IMR-90 (cell line): Measurements from ENCODE around the gene RFTN2. TPM values are rescaled to one million over a fixed set of nuclear protein-coding genes. Genes with fewer than 3 reads are reported as not detected.

Experiments
- ATAC-seq: fragments of 200-7000 bp; cut with Tn5 transposase; 2 replicates; pipeline ENCODE4 v1.9.1; 2020; ENCODE audit warnings: low read depth, mild to moderate bottlenecking, moderate library complexity
- BruUV-seq: library from RNA; stranded (reverse); fragments of 400-500 nt; replicated peaks from 2 replicates; lab custom pipeline; 2021; lab: Mats Ljungman, UMichigan
- CTCF ChIA-PET: fragments of 300-600 bp; formaldehyde crosslinking; extraction: SDS; loops from one replicate; lab custom pipeline; 2021; ENCODE audit warnings: antibody characterized with exemption; lab: Yijun Ruan, JAX
- POLR2A ChIA-PET: fragments of 300-600 bp; sonication (Branson Sonifier 250); formaldehyde crosslinking; loops from one replicate; lab custom pipeline; 2022; ENCODE audit warnings: antibody characterized with exemption; ENCODE audit not compliant: unreplicated experiment; lab: Charles Lee
- DNase-seq: peaks from one replicate; pipeline ENCODE4 v3.0.0; 2013
- H2AFZ ChIP-seq: replicated peaks from 2 replicates; pipeline ENCODE3; 2013; ENCODE audit warnings: low read length, mild to moderate bottlenecking; ENCODE audit not compliant: poor library complexity
- H2AK5ac ChIP-seq: 2 replicates; pipeline ENCODE4 v1.6.1; 2013; ENCODE audit warnings: low read depth, low read length, inconsistent platforms
- H2AK9ac ChIP-seq: replicated peaks from 2 replicates; pipeline ENCODE3; 2013; ENCODE audit warnings: mild to moderate bottlenecking, low read depth, low read length, moderate library complexity; ENCODE audit not compliant: poor library complexity
- H2BK120ac ChIP-seq: 2 replicates; pipeline ENCODE4 v1.6.1; 2013; ENCODE audit warnings: low read depth, low read length, inconsistent platforms
- H2BK15ac ChIP-seq: 3 replicates; pipeline ENCODE4 v1.6.1; 2013; ENCODE audit warnings: low read depth, low read length, inconsistent platforms
- H2BK20ac ChIP-seq: 2 replicates; pipeline ENCODE4 v1.6.1; 2013; ENCODE audit warnings: low read depth, mild to moderate bottlenecking, inconsistent platforms, low read length, moderate library complexity
- H2BK5ac ChIP-seq: 2 replicates; pipeline ENCODE4 v1.6.1; 2013; ENCODE audit warnings: mild to moderate bottlenecking, low read depth, low read length, inconsistent platforms; ENCODE audit not compliant: poor library complexity, severe bottlenecking
- H3K14ac ChIP-seq: replicated peaks from 2 replicates; pipeline ENCODE4 v1.6.1; 2013; ENCODE audit warnings: low read depth, low read length, inconsistent platforms
- H3K18ac ChIP-seq: 2 replicates; pipeline ENCODE4 v1.6.1; 2013; ENCODE audit warnings: low read depth, low read length, control low read depth
- H3K23ac ChIP-seq: 2 replicates; pipeline ENCODE4 v1.6.1; 2013; ENCODE audit warnings: low read depth, low read length, inconsistent platforms
- H3K27ac ChIP-seq: 2 replicates; pipeline ENCODE4 v1.5.1; 2013; ENCODE audit warnings: mild to moderate bottlenecking, control low read depth, low read length; ENCODE audit not compliant: insufficient read depth
- H3K27me3 ChIP-seq: 2 replicates; pipeline ENCODE4 v1.6.1; 2013; ENCODE audit warnings: low read length; ENCODE audit not compliant: control insufficient read depth, insufficient read depth
- H3K36me3 ChIP-seq: 2 replicates; pipeline ENCODE4 v1.6.1; 2013; ENCODE audit warnings: low read length, mixed read lengths; ENCODE audit not compliant: control insufficient read depth, insufficient read depth
- H3K4ac ChIP-seq: 2 replicates; pipeline ENCODE4 v1.6.1; 2013; ENCODE audit warnings: low read depth, low read length, inconsistent platforms
- H3K4me1 ChIP-seq: 2 replicates; pipeline ENCODE4 v1.6.1; 2013; ENCODE audit warnings: low read length, mixed read lengths; ENCODE audit not compliant: control insufficient read depth, insufficient read depth
- H3K4me2 ChIP-seq: 2 replicates; pipeline ENCODE4 v1.6.1; 2013; ENCODE audit warnings: low read depth, mild to moderate bottlenecking, control low read depth, low read length, moderate library complexity
- H3K4me3 ChIP-seq: 2 replicates; pipeline ENCODE4 v1.5.1; 2013; ENCODE audit warnings: low read depth, mild to moderate bottlenecking, control low read depth, low read length, moderate library complexity; ENCODE audit not compliant: insufficient read depth
- H3K56ac ChIP-seq: 2 replicates; pipeline ENCODE4 v1.6.1; 2013; ENCODE audit warnings: low read length, inconsistent platforms; ENCODE audit not compliant: insufficient read depth; ENCODE audit errors: extremely low read depth
- H3K79me1 ChIP-seq, 2 experiments: 2 replicates each; pipeline ENCODE4 v1.6.1; 2013; ENCODE audit warnings: low read length in 2 of 2, inconsistent platforms in 1 of 2, low read depth in 1 of 2
- H3K9ac ChIP-seq: 2 replicates; pipeline ENCODE4 v1.6.1; 2013; ENCODE audit warnings: low read depth, low read length, control low read depth
- H3K9me1 ChIP-seq: 2 replicates; pipeline ENCODE4 v1.6.1; 2013; ENCODE audit warnings: low read length, inconsistent platforms; ENCODE audit not compliant: insufficient read depth
- H3K9me3 ChIP-seq: 2 replicates; pipeline ENCODE4 v1.6.1; 2013; ENCODE audit warnings: low read length; ENCODE audit not compliant: control insufficient read depth, insufficient read depth
- H4K20me1 ChIP-seq: 2 replicates; pipeline ENCODE4 v1.6.1; 2013; ENCODE audit warnings: low read length, inconsistent platforms; ENCODE audit not compliant: insufficient read depth
- H4K5ac ChIP-seq: 2 replicates; pipeline ENCODE4 v1.6.1; 2013; ENCODE audit warnings: mild to moderate bottlenecking, low read depth, low read length, control low read depth
- H4K8ac ChIP-seq, 2 experiments: 2 replicates each; pipeline ENCODE4 v1.6.1; 2013; ENCODE audit warnings: low read depth in 2 of 2, low read length in 2 of 2, control low read depth in 1 of 2, inconsistent platforms in 1 of 2
- H4K91ac ChIP-seq: 2 replicates; pipeline ENCODE4 v1.6.1; 2013; ENCODE audit warnings: low read depth, low read length, inconsistent platforms; ENCODE audit not compliant: insufficient read depth
- CTCF ChIP-seq: conservative IDR thresholded peaks from 2 replicates; pipeline ENCODE4 v1.5.1; 2012; ENCODE audit warnings: mild to moderate bottlenecking, low read depth, low read length, improper control_type of control experiment
- FOS ChIP-seq: fragments of 150-350 bp; IDR thresholded peaks from 2 replicates; pipeline ENCODE4 v1.6.1; 2016; ENCODE audit warnings: low read depth, low read length
- NFE2L2 ChIP-seq: fragments of 150-350 bp; IDR thresholded peaks from 2 replicates; pipeline ENCODE4 v1.6.1; 2016; ENCODE audit warnings: low read depth, mild to moderate bottlenecking, low read length
- RCOR1 ChIP-seq: IDR thresholded peaks from 2 replicates; pipeline ENCODE4 v1.6.1; 2012; ENCODE audit warnings: mild to moderate bottlenecking, low read length, improper control_type of control experiment; ENCODE audit not compliant: insufficient replicate concordance
- USF2 ChIP-seq: fragments of 150-350 bp; IDR thresholded peaks from 2 replicates; pipeline ENCODE4 v1.6.1; 2017; ENCODE audit warnings: mild to moderate bottlenecking, antibody characterized with exemption, low read length, low read depth
- WGBS, 2 experiments: methylation state at CpG; one replicate each; pipeline versions ENCODE4 v1.1.5 to v1.1.7; 2013; ENCODE audit warnings: missing lambda C conversion rate in 2 of 2; ENCODE audit not compliant: insufficient read length in 1 of 2; ENCODE audit errors: extremely low coverage in 2 of 2; 5-methylcytosine and 5-hydroxymethylcytosine counted together
- dilution Hi-C: fragments of 300-500 bp; cut with HindIII; formaldehyde crosslinking; loops from one replicate; pipeline ENCODE4 v1.14.3; 2018; ENCODE audit warnings: low sequenced_read_pairs; ENCODE audit not compliant: unreplicated experiment
- in situ Hi-C: fragments of 300-500 bp; cut with MboI; formaldehyde crosslinking; loops from 3 replicates; pipeline ENCODE4 v1.14.3; 2019; ENCODE audit warnings: low sequenced_read_pairs, inconsistent platforms, mixed read lengths
- intact Hi-C: fragments of 100-400 bp; cut with micrococcal nuclease; formaldehyde crosslinking; loops from 2 replicates; pipeline ENCODE4 v1.10.0; 2022
- polyA plus RNA-seq, 3 experiments: library from polyadenylated mRNA; depleted of rRNA; stranded (reverse); fragments of >200 nt; gene quantifications; 2 replicates each; pipeline ENCODE4 v1.2.3, GENCODE V29; 2012; ENCODE audit warnings: low replicate concordance in 1 of 3
- total RNA-seq: library from RNA; depleted of rRNA; stranded (reverse); fragments of >200 nt; gene quantifications from 2 replicates; pipeline ENCODE4 v1.2.3, GENCODE V29; 2012
- TF ChIP-seq, protein P1 (sequence below): fragments of 150-350 bp; IDR thresholded peaks from 2 replicates; pipeline ENCODE4 v1.6.1; 2016; ENCODE audit warnings: low read depth, mild to moderate bottlenecking, low read length, moderate library complexity, borderline replicate concordance

RFTN2 gene
- total and polyA plus RNA-seq, 2 of the 4 experiments (the other 2 are of a cell fraction), result 0.44 to 2.3 TPM

GRCh38 chr2:197573608-197574007 is 101.8 kb downstream of the RFTN2 start:
- H2BK5ac ChIP-seq, result no peak overlapping the region
- peaks cover 7% of the 10 kb centered on the region; the same call in 1 of the 2 replicates for H3K9me1 ChIP-seq
- no peak overlapping the region for H4K8ac ChIP-seq
- no peak overlapping the region for H3K9ac ChIP-seq
- ChIA-PET CTCF (no interaction called here), POLR2A (no interaction called here)
- H4K91ac ChIP-seq, result no peak overlapping the region
- peaks cover 4% of the 10 kb centered on the region; the same call in 1 of the 2 replicates for H3K36me3 ChIP-seq
- WGBS, 2 experiments, result 100% methylated on average over 2 of the region's 2 CpGs; no CpG with 5 or more reads in 1 of the 2 experiments
- no peak overlapping the region for H3K27ac ChIP-seq
- H3K14ac ChIP-seq, result no peak overlapping the region
- no peak overlapping the region for H3K56ac ChIP-seq
- H3K4me2 ChIP-seq, result no peak overlapping the region
- no peak overlapping the region for H2BK20ac ChIP-seq
- no TSS peak for BruUV-seq
- dilution Hi-C loops, result no loop called here
- H2BK120ac ChIP-seq, result no peak overlapping the region
- TF ChIP-seq CTCF (no peak), USF2 (no peak), RCOR1 (no peak), FOS (no peak), NFE2L2 (no peak)
- TF ChIP-seq, protein P1, sequence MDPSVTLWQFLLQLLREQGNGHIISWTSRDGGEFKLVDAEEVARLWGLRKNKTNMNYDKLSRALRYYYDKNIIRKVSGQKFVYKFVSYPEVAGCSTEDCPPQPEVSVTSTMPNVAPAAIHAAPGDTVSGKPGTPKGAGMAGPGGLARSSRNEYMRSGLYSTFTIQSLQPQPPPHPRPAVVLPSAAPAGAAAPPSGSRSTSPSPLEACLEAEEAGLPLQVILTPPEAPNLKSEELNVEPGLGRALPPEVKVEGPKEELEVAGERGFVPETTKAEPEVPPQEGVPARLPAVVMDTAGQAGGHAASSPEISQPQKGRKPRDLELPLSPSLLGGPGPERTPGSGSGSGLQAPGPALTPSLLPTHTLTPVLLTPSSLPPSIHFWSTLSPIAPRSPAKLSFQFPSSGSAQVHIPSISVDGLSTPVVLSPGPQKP, result no peak
- no peak overlapping the region for H3K18ac ChIP-seq
- H4K20me1 ChIP-seq, result no peaks in the 10 kb centered on the region
- H3K27me3 ChIP-seq, result no peaks in the 10 kb centered on the region
- H3K4me1 ChIP-seq, result peaks cover 7% of the 10 kb centered on the region; the same call in 1 of the 2 replicates
- H2AFZ ChIP-seq, result no peak overlapping the region
- DNase-seq (no peak), ATAC-seq (no peak)
- no peak overlapping the region for H3K23ac ChIP-seq
- H2AK5ac ChIP-seq, result no peak overlapping the region
- H2AK9ac ChIP-seq, result no peak overlapping the region
- no peak overlapping the region for H4K5ac ChIP-seq
- H3K4ac ChIP-seq, result no peak overlapping the region
- peaks cover 4% of the 10 kb centered on the region for H3K9me3 ChIP-seq
- H3K79me1 ChIP-seq, result no peaks in the 10 kb centered on the region
- H2BK15ac ChIP-seq, result no peak overlapping the region
- intact Hi-C loops, result no loop called here
- in situ Hi-C loops, result no loop called here
- H3K4me3 ChIP-seq, result no peak overlapping the region
